ENCODE measurements around the gene TRIP6.

- TF ChIP-seq JUND (IDR thresholded peaks at IDR 0.05; ENCODE audit: low read length) = no peak
- TF ChIP-seq EZH2 (IDR thresholded peaks at IDR 0.05; ENCODE audit: low read depth, low read length, severe bottlenecking) = no peak
- no peak for TF ChIP-seq RBBP5 (IDR thresholded peaks at IDR 0.05; ENCODE audit: borderline replicate concordance, low read depth, low read length)
- TF ChIP-seq YY1 (IDR thresholded peaks at IDR 0.05; ENCODE audit: low read depth, low read length) = no peak
- no peak for TF ChIP-seq JUN (IDR thresholded peaks at IDR 0.05; ENCODE audit: low read depth, low read length)
- TF ChIP-seq POLR2A (IDR thresholded peaks at IDR 0.05; ENCODE audit: control extremely low read depth in 1 of 2, low read depth in 2 of 2, low read length in 2 of 2) = no peak
- no peak for TF ChIP-seq ZNF274 (IDR thresholded peaks at IDR 0.05; ENCODE audit: borderline replicate concordance, extremely low read depth, low read length)
- no peak for TF ChIP-seq MAX (IDR thresholded peaks at IDR 0.05)
- TF ChIP-seq RFX5 (IDR thresholded peaks at IDR 0.05; ENCODE audit: borderline replicate concordance, low read depth, low read length) = no peak
- TF ChIP-seq POLR2AphosphoS5 (IDR thresholded peaks at IDR 0.05; ENCODE audit: low read depth, low read length) = no peak
- TF ChIP-seq CTCF (IDR thresholded peaks at IDR 0.05; ENCODE audit: control extremely low read depth in 1 of 3, insufficient read depth in 1 of 3, low read depth in 1 of 3, low read length in 3 of 3) = no peak
- no peak for TF ChIP-seq EP300 (IDR thresholded peaks at IDR 0.05; ENCODE audit: borderline replicate concordance in 1 of 2, low read depth in 2 of 2, low read length in 2 of 2)
- TF ChIP-seq HDAC2 (IDR thresholded peaks at IDR 0.05; ENCODE audit: borderline replicate concordance in 1 of 2, low read depth in 2 of 2, low read length in 2 of 2) = no peak
These were observed 1.1 kb upstream of the TRIP6 start for GRCh38 chr7:100865938-100866728.
